Calu3 (cell line): ENCODE results near the gene PBX4. TPM values are rescaled to one million over a fixed set of nuclear protein-coding genes. Genes with fewer than 3 reads are reported as not detected.
"Not testable (repeated sequence)": the region's sequence is repeated elsewhere in the genome, so short reads cannot be mapped to it uniquely, and the experiment has no call there.

Source experiments
- BruUV-seq: library from RNA; stranded (reverse); fragments of 400-500 nt; replicated peaks from 2 replicates; lab custom pipeline; 2021; lab: Mats Ljungman, UMichigan
- CTCF ChIA-PET: fragments of 300-600 bp; sonication (Branson Sonifier 250); formaldehyde crosslinking; loops from one replicate; lab custom pipeline; 2022; ENCODE audit warnings: antibody characterized with exemption; lab: Charles Lee
- DNase-seq: peaks from one replicate; pipeline ENCODE4 v3.0.0; 2022
- H3K27ac Mint-ChIP-seq: one replicate; pipeline ENCODE4 v1.8.0; 2022; ENCODE audit warnings: mixed read lengths; ENCODE audit not compliant: unreplicated experiment
- H3K27me3 Mint-ChIP-seq: one replicate; pipeline ENCODE4 v1.8.0; 2022; ENCODE audit warnings: mixed read lengths; ENCODE audit not compliant: unreplicated experiment
- H3K36me3 Mint-ChIP-seq: one replicate; pipeline ENCODE4 v1.8.0; 2022; ENCODE audit warnings: mild to moderate bottlenecking, moderate library complexity, mixed read lengths; ENCODE audit not compliant: insufficient read depth, unreplicated experiment
- H3K4me1 Mint-ChIP-seq: one replicate; pipeline ENCODE4 v1.8.0; 2022; ENCODE audit warnings: mild to moderate bottlenecking, low read depth, mixed read lengths; ENCODE audit not compliant: unreplicated experiment
- H3K4me3 Mint-ChIP-seq: one replicate; pipeline ENCODE4 v1.8.0; 2022; ENCODE audit warnings: mild to moderate bottlenecking, low read depth, moderate library complexity, mixed read lengths; ENCODE audit not compliant: unreplicated experiment
- H3K9me3 Mint-ChIP-seq: one replicate; pipeline ENCODE4 v1.8.0; 2022; ENCODE audit warnings: low read depth, mixed read lengths; ENCODE audit not compliant: unreplicated experiment
- intact Hi-C: fragments of 100-400 bp; cut with micrococcal nuclease; formaldehyde crosslinking; loops from one replicate; pipeline ENCODE4 v1.10.0; 2022; ENCODE audit not compliant: unreplicated experiment
- total RNA-seq: library from RNA; stranded (reverse); gene quantifications from 2 replicates; pipeline ENCODE4 v1.2.3, GENCODE V29; 2022
- TF ChIP-seq, protein P1 (sequence below): fragments of 200-600 bp; IDR thresholded peaks from one replicate; pipeline ENCODE4 v1.8.0; 2022; ENCODE audit warnings: antibody characterized with exemption; ENCODE audit not compliant: unreplicated experiment

Gene PBX4
- total RNA-seq, 1 experiment from 2014 or later = 6.0 TPM

GRCh38 chr19:19606021-19606420 lies 12.5 kb downstream of the PBX4 start:
- TF ChIP-seq, protein P1, sequence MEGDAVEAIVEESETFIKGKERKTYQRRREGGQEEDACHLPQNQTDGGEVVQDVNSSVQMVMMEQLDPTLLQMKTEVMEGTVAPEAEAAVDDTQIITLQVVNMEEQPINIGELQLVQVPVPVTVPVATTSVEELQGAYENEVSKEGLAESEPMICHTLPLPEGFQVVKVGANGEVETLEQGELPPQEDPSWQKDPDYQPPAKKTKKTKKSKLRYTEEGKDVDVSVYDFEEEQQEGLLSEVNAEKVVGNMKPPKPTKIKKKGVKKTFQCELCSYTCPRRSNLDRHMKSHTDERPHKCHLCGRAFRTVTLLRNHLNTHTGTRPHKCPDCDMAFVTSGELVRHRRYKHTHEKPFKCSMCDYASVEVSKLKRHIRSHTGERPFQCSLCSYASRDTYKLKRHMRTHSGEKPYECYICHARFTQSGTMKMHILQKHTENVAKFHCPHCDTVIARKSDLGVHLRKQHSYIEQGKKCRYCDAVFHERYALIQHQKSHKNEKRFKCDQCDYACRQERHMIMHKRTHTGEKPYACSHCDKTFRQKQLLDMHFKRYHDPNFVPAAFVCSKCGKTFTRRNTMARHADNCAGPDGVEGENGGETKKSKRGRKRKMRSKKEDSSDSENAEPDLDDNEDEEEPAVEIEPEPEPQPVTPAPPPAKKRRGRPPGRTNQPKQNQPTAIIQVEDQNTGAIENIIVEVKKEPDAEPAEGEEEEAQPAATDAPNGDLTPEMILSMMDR = no peak
- Mint-ChIP-seq H3K36me3 (peaks cover 12% of the 10 kb centered on the region), H3K9me3 (no peaks in the 10 kb centered on the region), H3K27ac (peak overlapping the region; percentile 76), H3K4me1 (peaks cover 26% of the 10 kb centered on the region), H3K4me3 (peak overlapping the region; percentile 39), H3K27me3 (no peaks in the 10 kb centered on the region)
- intact Hi-C loops = loop anchor here (10.0 kb wide), 1 partner anchor 51 kb away; no protein-coding TSS in a partner anchor
- CTCF ChIA-PET = interaction anchor here (0.7 kb wide), 1 partner anchor 9 kb away, joined by 6 read pairs; no protein-coding TSS in a partner anchor
- no TSS peak for BruUV-seq
- DNase-seq = peak; percentile 47

DNA sequence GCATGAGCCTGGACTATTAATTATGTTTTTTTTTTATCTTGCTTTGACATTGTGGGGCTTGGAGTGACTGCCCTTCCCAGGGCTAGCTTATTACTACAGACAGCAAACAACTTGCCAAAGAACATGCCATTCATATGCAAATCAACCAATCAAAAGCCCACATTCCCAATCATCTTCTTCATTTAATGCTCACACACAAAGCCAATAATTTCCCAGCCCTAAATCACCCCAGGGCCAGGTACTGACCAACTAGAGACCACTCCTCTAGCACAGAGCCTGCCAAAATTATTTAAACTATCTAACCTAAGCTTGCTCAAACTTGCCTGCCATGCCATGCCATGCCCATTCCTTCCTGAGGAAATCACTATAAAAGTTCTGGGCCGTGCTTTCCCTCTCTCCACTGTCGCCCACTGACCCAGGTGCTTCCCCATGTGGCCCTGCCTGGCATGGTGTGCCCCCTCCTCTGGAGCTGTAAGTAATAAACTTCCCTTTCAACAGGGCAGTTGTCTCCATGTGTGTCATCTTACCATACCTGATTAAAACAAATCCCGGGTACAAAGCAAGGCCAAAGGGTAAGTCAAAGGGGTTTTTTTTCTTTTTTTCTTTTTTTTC lies 15.7 kb downstream of the PBX4 start:
- no TSS peak for BruUV-seq
- H3K27ac Mint-ChIP-seq = no peak overlapping the region
- intact Hi-C loops = loop anchor here (10.0 kb wide), 1 partner anchor 48 kb away; no protein-coding TSS in a partner anchor

DNA sequence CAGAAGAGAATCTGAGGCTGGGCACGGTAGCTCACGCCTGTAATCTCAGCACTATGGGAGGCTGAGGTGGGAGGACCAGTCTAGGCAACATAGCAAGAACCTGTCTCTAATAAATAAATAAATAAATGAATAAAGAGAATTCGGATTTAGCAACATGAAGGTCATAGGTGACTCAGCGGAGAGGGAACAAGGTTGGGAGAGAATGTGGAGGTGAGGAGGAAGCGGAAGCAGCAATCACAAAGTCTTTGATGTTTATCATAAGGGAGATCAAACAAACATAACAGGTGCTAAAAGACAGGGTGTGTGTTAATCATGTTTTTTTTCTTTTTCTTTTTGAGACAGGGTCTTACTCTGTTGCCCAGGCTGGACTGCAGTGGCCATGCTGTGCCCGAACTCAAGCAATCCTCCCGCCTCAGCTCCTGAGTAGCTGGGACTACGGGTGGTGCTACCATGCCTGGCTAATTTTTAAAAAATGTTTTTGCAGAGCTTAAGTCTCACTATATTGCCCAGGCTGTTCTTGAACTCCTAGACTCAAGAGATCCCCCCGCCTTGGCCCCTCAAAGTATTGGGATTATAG lies 16.3 kb downstream of the PBX4 start:
- no peaks in the 10 kb centered on the region for H3K9me3 Mint-ChIP-seq
- peaks cover 29% of the 10 kb centered on the region for H3K4me1 Mint-ChIP-seq
- BruUV-seq = no TSS peak
- no peak for DNase-seq
- no peak overlapping the region for H3K4me3 Mint-ChIP-seq
- CTCF ChIA-PET = interaction anchor here (0.5 kb wide), 1 partner anchor 10 kb away, joined by 4 read pairs; no protein-coding TSS in a partner anchor
- H3K36me3 Mint-ChIP-seq = peaks cover 15% of the 10 kb centered on the region
- intact Hi-C loops = loop anchor here (10.0 kb wide), 1 partner anchor 47 kb away; no protein-coding TSS in a partner anchor
- no peaks in the 10 kb centered on the region for H3K27me3 Mint-ChIP-seq
- TF ChIP-seq, protein P1 = no peak
- peak overlapping the region; percentile 72 for H3K27ac Mint-ChIP-seq

More for the DNA sequence above, 15.7 kb downstream of the PBX4 start:
- Mint-ChIP-seq H3K27me3 (no peaks in the 10 kb centered on the region), H3K9me3 (no peaks in the 10 kb centered on the region), H3K4me3 (no peak overlapping the region), H3K36me3 (peaks cover 15% of the 10 kb centered on the region), H3K4me1 (peaks cover 29% of the 10 kb centered on the region)
- TF ChIP-seq, protein P1 = no peak
- CTCF ChIA-PET = interaction anchor here (0.5 kb wide), 1 partner anchor 9 kb away, joined by 4 read pairs; no protein-coding TSS in a partner anchor
- no peak for DNase-seq

GRCh38 chr19:19600793-19601330 lies 17.6 kb downstream of the PBX4 start:
- peaks cover 24% of the 10 kb centered on the region for H3K4me1 Mint-ChIP-seq

DNA sequence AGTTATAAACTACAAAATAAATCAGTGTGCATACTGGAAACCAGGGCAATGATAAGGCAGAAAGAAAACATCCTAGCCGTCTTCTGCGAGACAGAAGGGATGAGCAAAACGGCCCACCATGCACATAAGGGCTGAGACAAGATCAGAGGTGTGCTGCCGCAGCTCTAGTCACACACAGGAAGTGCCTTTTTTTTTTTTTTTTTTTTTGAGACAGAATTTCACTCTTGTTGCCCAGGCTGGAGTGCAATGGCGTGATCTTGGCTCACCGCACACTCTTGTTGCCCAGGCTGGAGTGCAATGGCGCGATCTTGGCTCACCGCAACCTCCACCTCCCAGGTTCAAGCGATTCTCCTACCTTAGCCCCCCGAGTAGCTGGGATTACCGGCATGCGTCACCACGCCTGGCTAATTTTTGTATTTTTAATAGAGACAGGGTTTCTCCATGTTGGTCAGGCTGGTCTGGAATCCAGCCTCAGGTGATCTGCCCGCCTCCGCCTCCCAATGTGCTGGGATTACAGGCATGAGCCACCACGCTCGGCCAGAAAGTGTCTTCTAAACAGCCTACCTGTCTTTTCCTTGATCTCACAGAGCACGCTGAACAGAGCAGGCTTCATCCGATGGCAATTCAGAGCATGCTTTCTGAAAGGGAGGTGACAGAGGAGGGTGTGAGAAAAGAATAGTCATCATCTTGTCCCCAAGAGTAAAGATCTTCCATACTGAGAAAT lies 19.6 kb downstream of the PBX4 start:
- H3K4me3 Mint-ChIP-seq, H3K36me3 Mint-ChIP-seq, H3K27me3 Mint-ChIP-seq, H3K27ac Mint-ChIP-seq, CTCF ChIA-PET, H3K9me3 Mint-ChIP-seq, DNase-seq, BruUV-seq, intact Hi-C loops: not testable (repeated sequence)
- H3K4me1 Mint-ChIP-seq = peaks cover 32% of the 10 kb centered on the region

More at GRCh38 chr19:19600793-19601330, 17.6 kb downstream of the PBX4 start:
- no peak for DNase-seq
- no peak overlapping the region for H3K27ac Mint-ChIP-seq
- H3K27me3 Mint-ChIP-seq = no peaks in the 10 kb centered on the region
- intact Hi-C loops = loop anchor here (10.0 kb wide), 1 partner anchor 46 kb away; no protein-coding TSS in a partner anchor
- H3K9me3 Mint-ChIP-seq = no peaks in the 10 kb centered on the region
- peaks cover 9% of the 10 kb centered on the region for H3K36me3 Mint-ChIP-seq
- no peak overlapping the region for H3K4me3 Mint-ChIP-seq
- no TSS peak for BruUV-seq
- TF ChIP-seq, protein P1 = no peak
- CTCF ChIA-PET = no interaction called here
